MV-4-11 (cell line): ENCODE results near the gene ATP6V0C.

Experiments used
- DNase-seq: peaks from one replicate; lab custom pipeline; 2025; lab: John Stamatoyannopoulos, UW

Gene ATP6V0C

DNA sequence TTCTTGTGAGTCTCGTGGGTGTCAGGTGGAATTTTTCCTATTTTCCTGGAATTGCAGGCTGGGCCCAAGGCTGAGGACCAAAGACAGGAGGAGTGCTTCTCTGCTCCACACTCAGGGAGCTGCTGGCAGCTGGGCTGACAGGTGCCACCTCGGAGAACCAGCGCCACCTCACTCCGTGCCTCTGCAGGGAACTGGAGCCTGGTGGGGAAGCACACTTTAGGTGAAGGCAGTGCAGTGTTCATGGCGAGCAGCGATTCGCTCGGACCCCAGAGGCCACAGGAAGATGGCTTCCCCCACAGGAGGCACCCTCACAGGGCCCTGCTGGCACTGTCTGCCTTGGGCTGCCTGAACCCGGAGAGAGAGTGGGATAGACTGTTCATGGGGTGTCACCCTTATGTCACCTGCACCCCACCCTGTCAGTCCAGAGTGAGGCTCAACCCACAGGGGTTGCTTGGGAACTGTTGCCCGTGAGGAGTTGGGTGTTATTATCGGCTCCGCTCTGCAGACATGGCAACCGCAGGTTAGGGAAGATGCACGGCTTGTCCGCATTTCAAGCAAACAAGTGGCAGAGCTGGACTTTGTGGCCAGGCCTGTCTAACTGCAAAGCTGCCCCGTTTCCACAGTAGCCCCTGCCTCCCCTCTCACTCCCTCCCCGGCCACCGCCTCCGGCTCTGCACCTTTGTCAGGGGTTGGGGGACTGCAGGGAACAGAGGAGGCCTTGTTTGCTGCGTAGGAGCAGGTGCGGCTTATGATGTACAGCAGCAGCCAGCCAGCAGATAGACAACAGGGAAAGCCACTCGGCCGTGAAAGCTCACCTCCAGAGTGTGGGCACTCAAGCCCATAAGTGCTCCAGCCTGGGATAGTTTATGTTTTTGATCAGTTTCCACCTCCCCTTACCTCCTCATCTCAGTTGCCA, 23.3 kb upstream of the ATP6V0C start:
- DNase-seq = no peak

DNA sequence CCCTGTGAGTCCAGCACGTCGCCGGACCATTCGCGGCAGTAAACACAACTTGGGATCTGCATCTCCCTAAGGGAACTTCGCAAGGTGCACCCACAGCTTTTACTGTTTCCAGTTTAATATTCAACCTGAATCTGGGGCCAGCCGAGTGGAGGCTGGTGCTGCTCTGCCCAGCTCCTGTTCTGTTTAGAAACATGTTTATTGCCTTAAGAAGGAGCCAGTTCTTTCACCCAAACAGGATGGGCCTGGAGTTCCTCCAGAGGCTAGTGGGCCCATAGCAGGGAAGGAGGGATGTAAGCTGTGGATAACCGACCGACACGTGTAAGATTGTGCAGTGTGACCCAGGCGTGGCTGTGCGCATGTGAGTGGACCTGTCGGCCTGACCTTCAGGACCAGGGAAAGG, 21.5 kb upstream of the ATP6V0C start:
- no peak for DNase-seq

DNA sequence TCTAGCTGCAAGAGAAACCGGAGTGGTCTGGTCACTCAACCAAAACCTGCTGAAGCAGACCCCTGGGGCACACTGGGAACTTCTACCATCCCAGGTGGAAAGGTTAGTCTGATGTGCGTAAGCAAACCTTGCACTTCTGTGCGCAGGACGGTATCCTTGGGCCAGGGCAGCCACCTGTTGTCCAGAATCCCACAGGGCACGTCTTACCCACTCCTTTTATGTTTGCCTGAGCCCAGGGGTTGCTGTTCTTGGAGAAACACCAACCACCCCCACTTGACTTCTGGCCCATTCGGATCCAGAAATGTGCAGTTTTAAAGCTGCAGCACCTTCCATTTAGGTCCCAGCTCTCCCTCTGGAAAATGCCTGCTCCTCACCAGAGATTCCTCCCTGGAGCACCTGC, 20.1 kb upstream of the ATP6V0C start:
- DNase-seq = no peak

DNA sequence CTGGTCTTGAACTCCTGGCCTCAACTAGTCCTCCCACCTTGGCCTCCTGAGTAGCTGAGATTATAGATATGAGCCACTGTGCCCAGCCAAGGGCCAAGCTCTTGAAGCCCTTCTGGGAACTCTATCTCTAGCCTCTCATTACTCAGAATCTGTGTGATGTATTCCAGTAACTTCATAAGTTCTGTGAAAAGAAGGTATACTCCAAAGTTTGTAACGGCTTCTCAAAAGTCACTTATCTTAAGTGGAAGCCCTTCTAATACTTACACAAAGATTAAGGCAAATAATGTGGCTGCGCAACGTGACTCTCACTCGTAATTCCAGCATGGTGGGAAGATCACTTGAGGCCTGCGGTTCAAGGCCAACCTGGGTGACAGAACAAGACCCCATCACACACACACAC, 19.1 kb upstream of the ATP6V0C start:
- DNase-seq = no peak

DNA sequence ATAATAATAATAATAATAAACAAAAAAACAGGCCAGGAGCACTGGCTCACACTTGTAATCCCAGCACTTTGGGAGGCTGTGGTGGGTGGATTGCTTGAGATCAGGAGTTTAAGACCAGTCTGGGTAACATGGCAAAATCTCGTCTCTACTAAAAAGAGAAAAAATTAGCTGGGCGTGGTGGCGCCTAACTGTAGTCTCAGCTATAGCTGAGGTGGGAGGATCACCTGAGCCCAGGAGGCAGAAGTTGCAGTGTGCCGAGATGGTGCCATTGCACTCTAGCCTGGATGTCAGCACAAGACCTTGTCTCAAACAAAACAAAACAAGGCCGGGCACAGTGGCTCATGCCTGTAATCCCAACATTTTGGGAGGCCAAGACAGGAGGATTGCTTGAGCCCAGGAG, 18.7 kb upstream of the ATP6V0C start:
- DNase-seq = no peak

DNA sequence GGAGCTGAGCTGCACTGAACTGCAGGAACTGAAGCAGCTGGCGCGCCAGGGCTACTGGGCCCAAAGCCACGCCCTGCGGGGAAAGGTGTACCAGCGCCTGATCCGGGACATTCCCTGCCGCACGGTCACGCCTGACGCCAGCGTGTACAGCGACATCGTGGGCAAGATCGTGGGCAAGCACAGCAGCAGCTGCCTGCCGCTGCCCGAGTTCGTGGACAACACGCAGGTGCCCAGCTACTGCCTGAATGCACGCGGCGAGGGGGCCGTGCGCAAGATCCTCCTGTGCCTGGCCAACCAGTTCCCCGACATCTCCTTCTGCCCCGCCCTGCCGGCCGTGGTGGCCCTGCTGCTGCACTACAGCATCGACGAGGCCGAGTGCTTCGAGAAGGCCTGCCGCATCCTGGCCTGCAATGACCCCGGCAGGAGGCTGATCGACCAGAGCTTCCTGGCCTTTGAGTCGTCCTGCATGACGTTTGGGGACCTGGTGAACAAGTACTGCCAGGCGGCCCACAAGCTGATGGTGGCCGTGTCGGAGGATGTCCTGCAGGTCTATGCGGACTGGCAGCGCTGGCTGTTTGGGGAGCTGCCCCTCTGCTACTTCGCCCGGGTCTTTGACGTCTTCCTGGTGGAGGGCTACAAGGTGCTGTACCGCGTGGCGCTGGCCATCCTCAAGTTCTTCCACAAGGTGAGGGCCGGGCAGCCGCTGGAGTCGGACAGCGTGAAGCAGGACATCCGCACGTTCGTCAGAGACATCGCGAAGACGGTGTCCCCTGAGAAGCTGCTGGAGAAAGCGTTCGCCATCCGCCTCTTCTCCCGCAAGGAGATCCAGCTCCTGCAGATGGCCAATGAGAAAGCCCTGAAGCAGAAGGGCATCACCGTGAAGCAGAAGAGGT, 17.3 kb upstream of the ATP6V0C start:
- no peak for DNase-seq

DNA sequence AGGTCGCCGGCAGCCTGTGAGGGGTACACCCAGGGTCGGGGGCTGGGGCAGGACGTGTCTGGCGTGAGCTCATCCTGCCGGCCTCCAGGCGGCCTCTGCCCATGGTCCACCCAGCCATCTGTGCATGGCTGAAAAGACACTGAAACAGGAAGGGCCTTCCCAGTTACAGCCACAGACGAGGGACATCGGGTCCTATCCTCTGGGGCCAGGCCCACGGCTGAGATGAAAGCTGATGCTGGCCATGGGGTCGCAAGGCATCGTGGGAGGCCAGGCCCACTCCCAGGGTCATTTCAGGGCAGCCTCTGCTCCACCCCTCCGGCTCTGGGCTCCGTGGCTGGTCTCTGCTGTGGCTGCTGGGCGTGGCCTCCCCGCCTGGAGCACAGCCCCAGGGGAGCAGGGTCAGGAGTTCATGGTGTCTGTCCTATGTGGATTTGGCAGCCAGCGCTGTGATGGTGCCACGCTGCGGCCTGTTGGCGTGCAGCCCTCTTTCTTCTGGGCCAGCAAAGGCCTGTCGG, 16.6 kb upstream of the ATP6V0C start:
- DNase-seq = no peak

DNA sequence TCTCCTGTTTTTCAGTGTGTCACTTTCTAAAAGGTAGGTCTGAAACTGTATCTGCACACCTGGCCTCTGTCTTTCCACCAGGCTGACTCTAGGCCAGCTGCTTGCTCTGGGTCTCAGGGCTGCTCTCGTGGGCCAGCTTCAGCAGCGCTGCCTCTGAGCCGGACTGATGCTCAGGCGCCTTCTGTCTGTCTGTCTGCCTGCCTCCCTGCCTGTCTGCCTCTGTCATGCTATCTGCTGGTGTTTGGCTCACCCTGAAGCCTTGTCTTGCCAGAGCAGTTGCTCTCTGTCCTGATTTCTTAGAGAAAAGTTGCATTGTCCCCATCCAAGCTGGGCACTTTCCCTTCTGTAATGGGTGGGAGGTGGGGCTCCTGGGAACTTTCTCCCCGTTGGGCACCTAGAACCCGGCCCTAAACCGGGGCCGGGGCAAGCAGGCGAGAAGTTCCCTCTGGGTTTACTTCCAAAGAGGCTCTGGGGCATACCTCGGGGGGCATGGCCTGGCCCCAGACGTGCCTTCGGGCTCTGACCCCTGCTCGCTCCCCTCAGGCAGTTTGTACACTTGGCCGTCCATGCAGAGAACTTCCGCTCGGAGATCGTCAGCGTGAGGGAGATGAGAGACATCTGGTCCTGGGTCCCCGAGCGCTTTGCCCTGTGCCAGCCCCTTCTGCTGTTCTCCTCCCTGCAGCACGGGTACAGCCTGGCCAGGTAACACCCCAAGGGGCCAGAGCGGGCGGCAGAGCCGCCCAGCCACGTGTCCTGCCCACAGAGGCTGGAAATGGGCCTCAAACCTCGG, 15.9 kb upstream of the ATP6V0C start:
- DNase-seq = no peak

DNA sequence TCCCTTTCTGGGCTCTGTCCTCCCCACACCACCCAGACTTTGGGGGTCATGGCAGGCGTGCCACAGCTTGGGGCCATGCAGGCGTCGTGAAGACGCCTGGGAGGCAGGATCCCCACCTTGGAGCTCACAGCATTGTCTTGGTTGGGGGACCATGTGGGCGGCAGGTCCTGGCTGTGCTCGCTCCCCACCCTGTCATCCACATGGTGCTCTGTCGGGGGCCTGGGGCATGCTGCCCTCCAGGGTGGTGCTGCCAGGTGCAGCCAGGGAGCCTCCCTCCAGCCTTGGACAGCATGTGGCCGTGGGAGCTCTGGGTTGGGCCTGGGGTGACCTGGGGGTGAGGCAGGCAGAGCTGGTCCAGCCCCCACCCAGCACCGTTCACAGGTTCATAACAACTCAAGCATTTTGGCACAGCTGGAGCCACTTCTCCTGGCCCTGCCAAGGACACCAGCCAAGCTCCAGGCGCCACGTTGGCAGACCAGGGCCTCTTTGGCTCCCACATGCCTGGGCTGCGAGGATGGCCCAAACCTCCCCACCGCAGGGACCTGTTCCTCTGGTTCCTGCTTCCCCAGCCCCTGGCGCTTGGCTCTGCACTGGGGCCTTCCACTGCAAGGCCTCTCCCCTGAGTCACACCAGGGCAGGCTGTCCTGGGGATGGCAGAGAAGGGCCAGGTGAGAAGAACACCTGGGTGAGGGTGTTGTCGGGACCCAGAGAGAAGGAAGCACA, 15.1 kb upstream of the ATP6V0C start:
- no peak for DNase-seq

DNA sequence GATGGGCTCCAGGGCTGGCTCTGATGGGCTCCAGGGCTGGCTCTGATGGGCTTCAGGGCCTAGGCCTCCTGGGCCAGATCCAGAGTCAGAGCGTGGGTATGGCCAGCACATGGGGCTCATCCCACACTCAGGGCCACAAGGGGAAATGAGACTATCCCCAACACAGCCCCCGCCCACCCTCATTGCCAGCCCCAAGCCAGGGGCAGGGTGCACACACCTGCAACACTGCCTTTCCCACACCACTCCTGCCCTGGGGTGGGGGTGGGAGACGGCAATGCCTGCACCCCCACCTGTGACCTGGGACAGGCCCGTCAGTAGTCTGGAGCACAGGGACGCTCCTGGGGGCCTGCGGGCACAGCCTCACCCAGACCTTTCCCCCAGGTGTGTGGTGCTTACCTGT, 14.3 kb upstream of the ATP6V0C start:
- DNase-seq = no peak

DNA sequence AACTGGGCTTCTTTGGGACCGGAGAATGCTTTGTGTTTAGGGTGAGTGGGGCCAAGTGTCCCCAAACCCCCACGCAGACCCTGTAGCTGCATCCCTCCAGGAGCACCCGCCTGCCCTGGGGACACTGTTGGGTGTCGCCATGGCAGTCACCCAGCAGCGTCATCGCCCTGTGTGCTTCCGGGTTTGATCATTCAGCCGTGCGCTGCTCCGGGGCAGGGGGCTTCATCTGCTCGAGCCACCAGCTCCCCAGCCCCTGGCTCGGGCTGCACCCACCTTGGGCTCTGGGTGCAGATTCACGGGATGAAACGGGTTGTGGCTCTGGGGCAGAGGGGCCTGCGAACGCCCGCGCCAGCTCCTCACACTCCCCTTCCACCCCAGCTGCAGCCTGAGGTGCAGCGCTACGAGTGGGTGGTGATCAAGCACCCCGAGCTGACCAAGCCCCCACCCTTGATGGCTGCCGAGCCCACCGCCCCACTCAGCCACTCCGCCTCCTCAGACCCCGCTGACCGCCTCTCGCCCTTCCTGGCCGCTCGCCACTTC, 13.8 kb upstream of the ATP6V0C start:
- DNase-seq = no peak

DNA sequence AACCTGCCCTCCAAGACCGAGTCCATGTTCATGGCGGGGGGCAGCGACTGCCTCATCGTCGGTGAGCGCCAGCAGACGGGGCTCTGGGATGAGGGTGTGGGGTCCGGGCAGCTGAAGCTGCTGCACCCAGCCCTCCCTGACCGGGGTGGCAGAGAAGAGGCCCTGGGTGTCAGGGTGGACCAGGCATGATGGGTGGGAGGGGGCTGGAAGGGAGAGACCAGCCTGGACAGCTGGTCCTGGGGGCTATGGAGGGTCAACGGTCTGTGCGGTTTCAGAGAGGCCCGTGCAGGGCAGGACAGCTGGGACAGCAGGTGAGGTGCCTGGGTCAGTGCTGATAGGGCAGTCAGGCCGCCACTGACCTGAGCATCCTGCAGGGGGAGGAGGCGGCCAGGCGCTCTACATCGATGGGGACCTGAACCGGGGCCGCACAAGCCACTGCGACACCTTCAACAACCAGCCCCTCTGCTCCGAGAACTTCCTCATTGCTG, 13.3 kb upstream of the ATP6V0C start:
- no peak for DNase-seq

DNA sequence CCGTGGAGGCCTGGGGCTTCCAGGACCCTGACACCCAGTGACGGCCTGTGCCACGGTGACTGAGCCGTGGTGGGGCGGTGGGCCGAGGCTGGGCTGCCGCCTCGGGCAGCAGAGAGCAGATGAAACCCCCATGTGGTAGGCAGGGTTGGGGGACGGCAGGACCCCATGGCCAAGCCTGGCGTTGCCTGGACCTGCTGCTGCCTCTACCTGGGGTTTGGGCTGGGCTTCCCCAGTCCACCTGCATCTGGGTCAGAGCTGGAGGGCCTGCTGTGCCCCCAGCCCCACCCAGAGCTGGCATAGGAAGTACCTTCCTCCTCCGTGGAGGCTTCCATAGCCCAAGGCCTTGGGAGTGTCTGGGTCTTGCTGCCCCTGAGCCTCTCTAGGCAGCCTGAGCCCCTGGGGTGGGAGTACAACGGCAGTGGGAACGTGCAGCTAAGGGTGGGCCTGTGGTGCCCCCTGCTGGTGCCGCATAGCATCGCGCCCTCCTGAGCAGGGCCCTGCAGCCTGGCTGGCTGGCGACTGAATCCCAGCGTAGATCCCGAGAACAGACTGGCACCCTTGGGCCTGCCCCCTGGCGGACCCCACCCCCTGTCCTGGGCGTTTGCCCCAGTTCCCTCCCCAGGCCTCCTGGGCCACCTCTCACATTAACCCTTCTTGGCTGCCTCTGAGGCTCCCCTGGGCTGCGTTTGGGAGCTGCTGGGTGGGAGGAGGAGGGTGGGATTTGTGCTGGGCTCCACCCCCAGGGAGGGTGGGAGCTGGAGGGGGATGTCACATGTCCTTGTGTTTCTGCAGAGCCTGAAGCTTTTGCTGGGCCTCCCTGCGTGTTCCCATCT, 12.6 kb upstream of the ATP6V0C start:
- peak; percentile 53 for DNase-seq

DNA sequence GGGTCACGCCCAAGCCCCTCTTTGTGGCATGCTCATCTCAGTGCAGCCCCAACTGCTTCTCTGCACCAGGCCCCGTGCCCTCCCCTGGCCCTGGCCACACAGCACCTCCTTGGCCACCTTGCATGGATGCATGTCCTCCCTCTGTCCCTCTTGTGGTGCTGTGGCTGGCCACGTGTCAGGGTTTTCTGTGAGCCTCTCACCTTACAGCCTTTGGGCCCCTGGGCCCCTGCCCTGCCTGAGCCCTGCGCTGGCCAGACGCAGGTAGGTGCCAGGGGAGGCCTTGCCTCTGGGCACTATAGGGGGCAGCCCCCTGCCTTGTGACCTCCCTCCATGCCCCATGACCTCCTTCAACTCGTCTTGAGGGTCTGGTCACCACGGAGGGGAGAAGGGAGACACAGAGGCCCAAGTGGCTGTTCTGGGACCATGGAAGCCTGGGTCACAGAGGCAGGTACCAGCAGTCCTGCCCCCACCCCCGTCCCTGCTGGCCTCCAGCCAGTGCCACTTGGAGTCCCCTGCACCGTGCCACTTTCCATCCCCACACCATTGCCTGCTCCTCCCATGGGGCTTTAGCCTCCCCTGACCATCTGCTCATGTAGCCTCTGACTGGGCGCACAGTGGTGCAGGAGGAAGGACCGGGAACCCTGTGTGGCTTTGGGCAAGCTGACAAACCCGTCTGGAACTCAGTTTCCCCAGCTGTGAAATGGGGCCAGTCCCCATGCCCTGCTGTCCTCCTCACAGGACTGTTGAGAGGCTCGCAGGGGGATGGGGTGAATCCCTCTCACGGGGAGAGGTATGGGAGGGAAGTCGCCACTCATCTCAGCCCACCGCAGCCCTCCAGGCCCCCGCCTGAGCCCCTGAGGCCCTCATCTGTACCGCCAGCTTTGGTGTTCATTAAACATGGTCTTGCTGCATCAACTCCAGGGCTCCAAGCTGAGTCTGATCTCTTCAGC, 11.5 kb upstream of the ATP6V0C start:
- DNase-seq = no peak

DNA sequence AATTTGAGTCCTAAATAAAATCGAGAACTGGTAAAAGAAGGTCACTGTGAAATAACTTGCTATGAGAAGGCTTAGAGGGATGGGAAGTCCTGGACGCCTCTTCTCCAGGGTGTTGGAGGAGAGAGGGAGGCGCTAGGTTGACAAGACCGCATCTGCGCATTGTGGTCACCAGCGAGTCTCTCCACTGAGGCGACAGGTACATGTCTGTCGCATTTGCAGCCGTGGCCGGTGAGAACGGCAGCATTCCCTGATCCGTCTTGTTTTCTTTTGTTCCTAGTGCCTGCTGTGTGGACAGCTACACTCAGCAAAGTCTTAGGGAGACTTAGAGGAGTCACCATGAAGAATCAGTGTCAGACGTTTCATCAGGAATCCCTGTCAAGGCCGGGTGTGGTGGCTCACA, 8.1 kb upstream of the ATP6V0C start:
- DNase-seq = no peak

DNA sequence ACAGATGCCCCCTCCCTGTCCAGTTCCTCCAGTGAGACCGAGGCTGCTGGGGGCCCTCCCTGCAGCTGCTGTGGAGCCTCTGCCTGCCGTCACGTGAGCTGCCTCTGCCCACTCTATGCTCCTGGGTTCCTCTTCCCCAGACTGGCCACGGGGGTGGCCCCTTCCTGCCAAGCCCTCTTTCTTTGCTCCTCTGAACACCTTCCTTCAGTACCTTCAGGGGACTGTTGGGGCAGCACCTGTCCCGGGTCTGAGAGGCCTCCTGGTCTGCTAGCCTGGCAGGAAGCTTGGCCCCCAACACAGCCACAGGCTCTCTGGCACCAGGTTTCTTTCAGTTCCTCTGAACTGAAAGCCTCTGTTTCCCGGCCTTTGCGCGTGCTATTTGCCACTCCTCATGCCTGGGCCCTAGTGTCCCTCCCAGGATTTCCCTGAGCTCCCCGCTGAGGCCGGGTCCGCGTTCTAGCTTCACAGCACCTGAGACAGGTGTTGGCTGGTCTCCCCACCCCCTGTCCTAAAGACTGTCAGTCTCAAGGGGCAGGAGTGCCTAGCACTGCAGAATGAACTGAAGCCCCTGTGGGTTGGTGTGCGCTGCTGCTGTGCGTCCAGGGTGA, 6.6 kb upstream of the ATP6V0C start:
- DNase-seq = peak; percentile 78

DNA sequence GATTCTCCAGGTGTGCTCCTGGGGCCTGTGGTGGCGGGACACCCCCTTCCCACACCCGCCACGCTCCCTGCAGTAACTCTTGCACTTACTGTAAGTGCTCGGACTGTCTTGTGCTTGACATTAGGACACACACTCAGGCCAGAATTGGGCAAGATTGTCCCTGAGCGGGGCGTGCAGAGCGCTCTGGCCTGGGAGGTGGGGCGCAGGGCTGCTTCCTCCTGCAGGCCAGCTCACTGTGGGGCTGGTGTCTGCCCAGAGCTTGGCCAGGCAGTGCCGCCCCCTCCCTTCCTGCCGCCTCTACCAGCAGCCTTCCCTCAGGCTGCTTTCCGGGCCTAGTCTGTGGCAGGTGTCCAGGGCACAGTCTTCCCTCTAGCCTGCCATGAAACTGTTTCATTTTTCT, 6.1 kb upstream of the ATP6V0C start:
- DNase-seq = peak; percentile 80

DNA sequence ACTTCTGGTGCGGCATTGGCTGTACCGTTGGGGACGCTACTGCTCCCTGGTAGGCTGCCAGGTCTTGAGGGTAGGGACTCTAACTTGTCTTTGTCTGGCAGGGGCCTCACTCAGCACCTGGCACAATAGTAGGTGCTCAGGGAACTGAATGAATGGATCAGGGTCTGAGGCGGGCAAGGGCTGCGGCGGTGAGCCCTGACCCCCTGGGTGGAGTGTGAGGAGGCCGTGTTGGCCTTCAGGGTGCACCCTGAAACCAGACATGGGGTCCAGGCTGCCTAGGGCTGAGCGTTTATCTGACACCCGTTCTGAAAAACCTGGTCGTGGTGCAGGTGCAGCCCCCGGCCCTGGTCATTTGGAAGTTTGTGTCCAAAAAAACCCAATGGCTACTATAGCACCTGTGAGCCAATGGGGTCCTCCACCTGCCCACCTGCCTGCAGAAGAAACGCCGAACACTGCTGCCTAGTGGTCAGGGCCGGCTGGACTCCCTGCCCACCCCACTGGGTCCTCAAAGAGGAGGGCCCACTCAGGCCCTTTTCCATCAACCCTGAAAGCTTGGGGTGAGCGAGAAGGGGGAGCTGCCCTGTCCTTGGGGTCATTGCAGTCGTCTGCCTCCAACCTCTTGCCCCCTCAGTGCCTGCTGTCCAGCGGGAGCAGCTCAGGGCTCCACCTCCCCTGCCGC, 4.9 kb upstream of the ATP6V0C start:
- no peak for DNase-seq
